PFSK-1 (cell line): ENCODE measurements around the gene DGCR2.

Experiments
- POLR2AphosphoS5 ChIP-seq: IDR thresholded peaks from 2 replicates; pipeline ENCODE4 v1.6.1; 2012; ENCODE audit warnings: low read depth, mild to moderate bottlenecking, control low read depth, low read length, moderate library complexity
- REST ChIP-seq, 2 experiments: IDR thresholded peaks; 2 replicates each; pipeline versions ENCODE4 v1.6.1 to v1.8.0; 2011 to 2012; ENCODE audit warnings: low read depth in 2 of 2, low read length in 2 of 2, control low read depth in 1 of 2, inconsistent platforms in 1 of 2, mild to moderate bottlenecking in 1 of 2, moderate library complexity in 1 of 2; ENCODE audit not compliant: insufficient read depth in 1 of 2
- TAF1 ChIP-seq: IDR thresholded peaks from 2 replicates; pipeline ENCODE4 v1.6.1; 2012; ENCODE audit warnings: low read length, control low read depth, borderline replicate concordance; ENCODE audit not compliant: insufficient read depth

- TF ChIP-seq POLR2AphosphoS5: no peak
- TF ChIP-seq TAF1: no peak
- no peak for TF ChIP-seq REST (IDR thresholded peaks at IDR 0.05; ENCODE audit: insufficient read depth in 1 of 2, low read depth in 2 of 2, low read length in 2 of 2)
These were observed 5.3 kb upstream of the DGCR2 start for GRCh38 chr22:19127329-19128008.
